ENCODE data around the gene ZNF81. TPM values are rescaled to one million over a fixed set of nuclear protein-coding genes. Genes with fewer than 3 reads are reported as not detected.

ZNF81 gene
- total RNA-seq, 1 experiment from 2014 or later = 9.5 TPM

DNA sequence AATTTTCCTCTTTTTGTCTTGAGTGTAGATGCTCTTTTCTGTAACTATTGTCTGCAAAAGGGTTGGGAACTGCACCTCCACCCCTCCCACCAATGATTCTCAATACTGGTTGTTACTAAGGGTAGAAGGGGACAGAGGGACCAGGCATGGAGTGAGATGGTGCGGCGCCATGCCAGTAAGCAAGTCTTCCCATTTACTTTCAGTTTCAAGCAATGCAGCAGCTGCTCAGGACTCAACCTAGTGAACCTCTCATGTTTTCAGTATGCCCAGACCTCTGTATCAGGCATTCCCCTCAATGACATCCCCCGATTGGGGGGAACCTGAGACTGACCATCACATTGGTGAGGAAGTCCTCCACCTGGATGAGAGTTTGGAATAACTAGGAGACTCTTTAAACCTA lies 41.5 kb downstream of the ZNF81 start:
- no peak overlapping the region for H3K4me3 Mint-ChIP-seq (ENCODE audit: unreplicated experiment)
- TF ChIP-seq, protein P1, sequence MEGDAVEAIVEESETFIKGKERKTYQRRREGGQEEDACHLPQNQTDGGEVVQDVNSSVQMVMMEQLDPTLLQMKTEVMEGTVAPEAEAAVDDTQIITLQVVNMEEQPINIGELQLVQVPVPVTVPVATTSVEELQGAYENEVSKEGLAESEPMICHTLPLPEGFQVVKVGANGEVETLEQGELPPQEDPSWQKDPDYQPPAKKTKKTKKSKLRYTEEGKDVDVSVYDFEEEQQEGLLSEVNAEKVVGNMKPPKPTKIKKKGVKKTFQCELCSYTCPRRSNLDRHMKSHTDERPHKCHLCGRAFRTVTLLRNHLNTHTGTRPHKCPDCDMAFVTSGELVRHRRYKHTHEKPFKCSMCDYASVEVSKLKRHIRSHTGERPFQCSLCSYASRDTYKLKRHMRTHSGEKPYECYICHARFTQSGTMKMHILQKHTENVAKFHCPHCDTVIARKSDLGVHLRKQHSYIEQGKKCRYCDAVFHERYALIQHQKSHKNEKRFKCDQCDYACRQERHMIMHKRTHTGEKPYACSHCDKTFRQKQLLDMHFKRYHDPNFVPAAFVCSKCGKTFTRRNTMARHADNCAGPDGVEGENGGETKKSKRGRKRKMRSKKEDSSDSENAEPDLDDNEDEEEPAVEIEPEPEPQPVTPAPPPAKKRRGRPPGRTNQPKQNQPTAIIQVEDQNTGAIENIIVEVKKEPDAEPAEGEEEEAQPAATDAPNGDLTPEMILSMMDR (IDR thresholded peaks at IDR 0.05; ENCODE audit: insufficient read depth in 1 of 2, low read depth in 1 of 2, low read length in 1 of 2, severe bottlenecking in 1 of 2, unreplicated experiment in 1 of 2) = no peak
- Histone ChIP-seq H3K36me3 (ENCODE audit: control insufficient read depth, insufficient read depth, low read length) (no peaks in the 10 kb centered on the region), H3K4me1 (no peaks in the 10 kb centered on the region), H3K9me3 (no peaks in the 10 kb centered on the region), H3K27me3 (replicated peaks; ENCODE audit: control insufficient read depth, insufficient read depth, low read length) (no peaks in the 10 kb centered on the region), H3K4me3 (ENCODE audit: low read depth, low read length) (no peak overlapping the region)
- H3K27ac Mint-ChIP-seq (ENCODE audit: unreplicated experiment) = no peak overlapping the region
- no TSS peak for BruUV-seq (replicated peaks)
- H3K4me1 Mint-ChIP-seq (ENCODE audit: low read depth, unreplicated experiment) = no peaks in the 10 kb centered on the region
- no peak for DNase-seq
- CTCF ChIA-PET = no interaction called here
- no peaks in the 10 kb centered on the region for H3K36me3 Mint-ChIP-seq (ENCODE audit: insufficient read depth, unreplicated experiment)
- no peaks in the 10 kb centered on the region for H3K27me3 Mint-ChIP-seq (ENCODE audit: insufficient read depth, unreplicated experiment)
- intact Hi-C loops (cut with micrococcal nuclease; ENCODE audit: unreplicated experiment) = no loop called here
- POLR2A ChIA-PET = no interaction called here
- peaks cover 9% of the 10 kb centered on the region for H3K9me3 Mint-ChIP-seq (ENCODE audit: unreplicated experiment)

DNA sequence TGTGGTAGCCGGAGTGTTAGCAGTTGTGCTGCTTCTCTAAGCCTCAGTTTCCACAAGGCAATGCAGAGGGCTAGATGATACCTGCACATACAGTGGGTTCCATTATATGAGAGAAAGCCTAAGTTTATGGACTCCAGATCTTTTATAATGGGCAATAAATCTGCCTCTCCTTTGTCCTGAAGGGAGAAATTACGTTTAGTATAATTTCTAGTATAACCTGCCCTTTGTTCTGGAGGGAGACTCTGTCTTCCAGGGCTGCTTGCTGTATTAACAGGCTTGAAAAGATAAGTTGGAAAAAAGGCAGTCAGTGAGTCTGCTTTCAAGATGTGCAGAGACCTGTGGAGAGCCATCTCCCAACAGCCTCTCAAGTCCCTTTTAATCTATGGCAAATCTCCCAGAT lies 42.8 kb downstream of the ZNF81 start:
- H3K4me1 Mint-ChIP-seq (ENCODE audit: low read depth, unreplicated experiment) = no peaks in the 10 kb centered on the region
- Histone ChIP-seq H3K4me1 (no peaks in the 10 kb centered on the region), H3K9me3 (no peaks in the 10 kb centered on the region), H3K27me3 (replicated peaks; ENCODE audit: control insufficient read depth, insufficient read depth, low read length) (no peaks in the 10 kb centered on the region), H3K4me3 (ENCODE audit: low read depth, low read length) (no peak overlapping the region), H3K36me3 (ENCODE audit: control insufficient read depth, insufficient read depth, low read length) (no peaks in the 10 kb centered on the region)
- H3K4me3 Mint-ChIP-seq (ENCODE audit: unreplicated experiment) = no peak overlapping the region
- no peaks in the 10 kb centered on the region for H3K36me3 Mint-ChIP-seq (ENCODE audit: insufficient read depth, unreplicated experiment)
- TF ChIP-seq, protein P1 (IDR thresholded peaks at IDR 0.05; ENCODE audit: insufficient read depth in 1 of 2, low read depth in 1 of 2, low read length in 1 of 2, severe bottlenecking in 1 of 2, unreplicated experiment in 1 of 2) = no peak
- H3K27me3 Mint-ChIP-seq (ENCODE audit: insufficient read depth, unreplicated experiment) = no peaks in the 10 kb centered on the region
- no TSS peak for BruUV-seq (replicated peaks)
- H3K27ac Mint-ChIP-seq (ENCODE audit: unreplicated experiment) = no peak overlapping the region
- ChIA-PET POLR2A (no interaction called here), CTCF (no interaction called here)
- DNase-seq = no peak
- H3K9me3 Mint-ChIP-seq (ENCODE audit: unreplicated experiment) = peaks cover 9% of the 10 kb centered on the region
- intact Hi-C loops (cut with micrococcal nuclease; ENCODE audit: unreplicated experiment) = no loop called here

DNA sequence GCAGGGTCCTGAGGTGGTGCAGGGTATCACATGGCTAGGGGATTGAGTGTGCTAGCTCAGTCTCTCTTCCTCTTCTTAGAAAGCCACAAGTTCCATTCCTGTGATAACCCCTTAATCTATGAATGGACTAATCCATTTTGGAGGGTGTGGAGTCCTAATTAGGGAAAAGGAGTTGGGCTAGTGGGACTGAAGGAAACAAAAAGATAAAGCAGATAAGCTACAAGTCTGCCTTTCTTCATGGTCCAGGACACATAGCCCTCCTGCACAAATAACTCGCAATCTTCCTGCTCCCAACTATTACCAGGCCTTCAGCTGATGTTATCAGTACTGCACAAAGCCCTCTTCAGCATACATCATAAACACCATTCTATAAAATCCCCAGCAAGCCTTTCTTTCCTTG lies 44.2 kb downstream of the ZNF81 start:
- H3K4me3 Mint-ChIP-seq (ENCODE audit: unreplicated experiment) = no peak overlapping the region
- ChIA-PET POLR2A (no interaction called here), CTCF (no interaction called here)
- Histone ChIP-seq H3K9me3 (no peaks in the 10 kb centered on the region), H3K36me3 (ENCODE audit: control insufficient read depth, insufficient read depth, low read length) (no peaks in the 10 kb centered on the region), H3K27me3 (replicated peaks; ENCODE audit: control insufficient read depth, insufficient read depth, low read length) (no peaks in the 10 kb centered on the region), H3K4me1 (no peaks in the 10 kb centered on the region), H3K4me3 (ENCODE audit: low read depth, low read length) (no peak overlapping the region)
- peaks cover 9% of the 10 kb centered on the region for H3K9me3 Mint-ChIP-seq (ENCODE audit: unreplicated experiment)
- no peak for DNase-seq
- no peaks in the 10 kb centered on the region for H3K27me3 Mint-ChIP-seq (ENCODE audit: insufficient read depth, unreplicated experiment)
- TF ChIP-seq, protein P1 (IDR thresholded peaks at IDR 0.05; ENCODE audit: insufficient read depth in 1 of 2, low read depth in 1 of 2, low read length in 1 of 2, severe bottlenecking in 1 of 2, unreplicated experiment in 1 of 2) = no peak
- intact Hi-C loops (cut with micrococcal nuclease; ENCODE audit: unreplicated experiment) = no loop called here
- no peak overlapping the region for H3K27ac Mint-ChIP-seq (ENCODE audit: unreplicated experiment)
- BruUV-seq (replicated peaks) = no TSS peak
- H3K4me1 Mint-ChIP-seq (ENCODE audit: low read depth, unreplicated experiment) = no peaks in the 10 kb centered on the region
- H3K36me3 Mint-ChIP-seq (ENCODE audit: insufficient read depth, unreplicated experiment) = no peaks in the 10 kb centered on the region
